Osteoblast (primary cell): ENCODE results near the gene TMBIM6. TPM values are rescaled to one million over a fixed set of nuclear protein-coding genes. Genes with fewer than 3 reads are reported as not detected.

Experiments
- DNase-seq: peaks from one replicate; pipeline ENCODE4 v3.0.0; 2011; ENCODE audit warnings: low spot score, mixed read lengths; ENCODE audit not compliant: insufficient read length; ENCODE audit errors: missing footprints
- H2AFZ ChIP-seq: 2 replicates; pipeline ENCODE4 v1.6.0; 2011; ENCODE audit warnings: mild to moderate bottlenecking, low read length
- H3K27ac ChIP-seq: 2 replicates; pipeline ENCODE4 v1.5.1; 2011; ENCODE audit warnings: mild to moderate bottlenecking, low read depth, low read length, moderate library complexity
- H3K27me3 ChIP-seq: 2 replicates; pipeline ENCODE4 v1.6.0; 2012; ENCODE audit warnings: mild to moderate bottlenecking, control low read depth, inconsistent platforms, low read length, moderate library complexity; ENCODE audit not compliant: insufficient read depth
- H3K36me3 ChIP-seq: 2 replicates; pipeline ENCODE4 v1.5.1; 2011; ENCODE audit warnings: mild to moderate bottlenecking, low read length, control low read depth, moderate library complexity; ENCODE audit not compliant: insufficient read depth
- H3K4me1 ChIP-seq: 2 replicates; pipeline ENCODE4 v1.5.1; 2011; ENCODE audit warnings: mild to moderate bottlenecking, low read length, control low read depth, moderate library complexity; ENCODE audit not compliant: insufficient read depth
- H3K4me2 ChIP-seq: 2 replicates; pipeline ENCODE4 v1.6.0; 2011; ENCODE audit warnings: mild to moderate bottlenecking, low read length; ENCODE audit not compliant: insufficient read depth
- H3K4me3 ChIP-seq: fragments of 200-600 bp; sonication (generic); 3 replicates; pipeline ENCODE4 v1.5.1; 2012; ENCODE audit warnings: mild to moderate bottlenecking, low read length, inconsistent platforms; ENCODE audit not compliant: insufficient read depth
- H3K79me2 ChIP-seq: 2 replicates; pipeline ENCODE4 v1.6.0; 2012; ENCODE audit warnings: mild to moderate bottlenecking, low read length, control low read depth, inconsistent platforms; ENCODE audit not compliant: insufficient read depth
- H3K9me3 ChIP-seq: 2 replicates; pipeline ENCODE4 v1.5.1; 2011; ENCODE audit warnings: low read depth, low read length, control low read depth
- H4K20me1 ChIP-seq: 2 replicates; pipeline ENCODE4 v1.6.0; 2012; ENCODE audit warnings: mild to moderate bottlenecking, low read length, control low read depth; ENCODE audit not compliant: insufficient read depth
- CTCF ChIP-seq: IDR thresholded peaks from 2 replicates; pipeline ENCODE4 v1.5.1; 2011; ENCODE audit warnings: mild to moderate bottlenecking, low read depth, low read length, moderate library complexity; ENCODE audit errors: extremely low read depth
- total RNA-seq: library from RNA; depleted of rRNA; stranded (reverse); fragments of >200 nt; gene quantifications from 2 replicates; pipeline ENCODE4 v1.2.3, GENCODE V29; 2012

Gene TMBIM6
- total RNA-seq, 1 donor = 398 TPM

- Histone ChIP-seq H3K79me2 (no peaks in the 10 kb centered on the region), H3K36me3 (peaks cover 23% of the 10 kb centered on the region), H3K4me1 (peaks cover 13% of the 10 kb centered on the region), H3K27ac (no peak overlapping the region), H3K27me3 (no peaks in the 10 kb centered on the region), H4K20me1 (no peaks in the 10 kb centered on the region), H2AFZ (no peak overlapping the region), H3K9me3 (no peaks in the 10 kb centered on the region), H3K4me3 (no peak overlapping the region), H3K4me2 (no peak overlapping the region)
- no peak for DNase-seq
- no peak for TF ChIP-seq CTCF
Observed at GRCh38 chr12:49787672-49788071, 46.3 kb downstream of the TMBIM6 start.

GRCh38 chr12:49789992-49790391 is 48.6 kb downstream of the TMBIM6 start:
- H3K27ac ChIP-seq = no peak overlapping the region
- H4K20me1 ChIP-seq = no peaks in the 10 kb centered on the region
- H2AFZ ChIP-seq = no peak overlapping the region
- no peaks in the 10 kb centered on the region for H3K9me3 ChIP-seq
- no peak overlapping the region for H3K4me3 ChIP-seq
- H3K27me3 ChIP-seq = no peaks in the 10 kb centered on the region
- no peak overlapping the region for H3K4me2 ChIP-seq
- no peaks in the 10 kb centered on the region for H3K79me2 ChIP-seq
- peaks cover 23% of the 10 kb centered on the region for H3K36me3 ChIP-seq
- DNase-seq = peak; percentile 57
- no peaks in the 10 kb centered on the region for H3K4me1 ChIP-seq
- no peak for TF ChIP-seq CTCF

GRCh38 chr12:49790741-49791555 is 49.6 kb downstream of the TMBIM6 start:
- no peak for TF ChIP-seq CTCF
- Histone ChIP-seq H3K4me3 (no peak overlapping the region), H3K9me3 (no peaks in the 10 kb centered on the region), H3K27me3 (no peaks in the 10 kb centered on the region), H3K79me2 (no peaks in the 10 kb centered on the region), H3K4me1 (no peaks in the 10 kb centered on the region), H4K20me1 (no peaks in the 10 kb centered on the region), H3K36me3 (peaks cover 23% of the 10 kb centered on the region), H2AFZ (no peak overlapping the region), H3K4me2 (no peak overlapping the region), H3K27ac (no peak overlapping the region)
- DNase-seq = peak; percentile 49

GRCh38 chr12:49791700-49792099 is 50.3 kb downstream of the TMBIM6 start:
- Histone ChIP-seq H4K20me1 (no peaks in the 10 kb centered on the region), H3K79me2 (no peaks in the 10 kb centered on the region), H3K9me3 (no peaks in the 10 kb centered on the region), H2AFZ (no peak overlapping the region), H3K36me3 (peaks cover 26% of the 10 kb centered on the region), H3K4me3 (no peak overlapping the region), H3K27ac (no peak overlapping the region), H3K27me3 (no peaks in the 10 kb centered on the region), H3K4me1 (no peaks in the 10 kb centered on the region), H3K4me2 (no peak overlapping the region)
- peak; percentile 38 for DNase-seq
- no peak for TF ChIP-seq CTCF
